K562 treated with DMSO at 1 percent for 24 hours (cell line): ENCODE results near the gene CLIP3. TPM values are rescaled to one million over a fixed set of nuclear protein-coding genes. Genes with fewer than 3 reads are reported as not detected.

Source experiments
- total RNA-seq: library from RNA; unstranded; fragments of 300-600 nt; gene quantifications from 2 replicates; pipeline ENCODE4 v1.2.3, GENCODE V29; 2022; ENCODE audit warnings: low read depth; ENCODE audit not compliant: insufficient read depth

CLIP3 gene, protein sequence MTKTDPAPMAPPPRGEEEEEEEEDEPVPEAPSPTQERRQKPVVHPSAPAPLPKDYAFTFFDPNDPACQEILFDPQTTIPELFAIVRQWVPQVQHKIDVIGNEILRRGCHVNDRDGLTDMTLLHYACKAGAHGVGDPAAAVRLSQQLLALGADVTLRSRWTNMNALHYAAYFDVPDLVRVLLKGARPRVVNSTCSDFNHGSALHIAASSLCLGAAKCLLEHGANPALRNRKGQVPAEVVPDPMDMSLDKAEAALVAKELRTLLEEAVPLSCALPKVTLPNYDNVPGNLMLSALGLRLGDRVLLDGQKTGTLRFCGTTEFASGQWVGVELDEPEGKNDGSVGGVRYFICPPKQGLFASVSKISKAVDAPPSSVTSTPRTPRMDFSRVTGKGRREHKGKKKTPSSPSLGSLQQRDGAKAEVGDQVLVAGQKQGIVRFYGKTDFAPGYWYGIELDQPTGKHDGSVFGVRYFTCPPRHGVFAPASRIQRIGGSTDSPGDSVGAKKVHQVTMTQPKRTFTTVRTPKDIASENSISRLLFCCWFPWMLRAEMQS
- 1.1 and 7.2 TPM in 2 replicates for total RNA-seq

DNA sequence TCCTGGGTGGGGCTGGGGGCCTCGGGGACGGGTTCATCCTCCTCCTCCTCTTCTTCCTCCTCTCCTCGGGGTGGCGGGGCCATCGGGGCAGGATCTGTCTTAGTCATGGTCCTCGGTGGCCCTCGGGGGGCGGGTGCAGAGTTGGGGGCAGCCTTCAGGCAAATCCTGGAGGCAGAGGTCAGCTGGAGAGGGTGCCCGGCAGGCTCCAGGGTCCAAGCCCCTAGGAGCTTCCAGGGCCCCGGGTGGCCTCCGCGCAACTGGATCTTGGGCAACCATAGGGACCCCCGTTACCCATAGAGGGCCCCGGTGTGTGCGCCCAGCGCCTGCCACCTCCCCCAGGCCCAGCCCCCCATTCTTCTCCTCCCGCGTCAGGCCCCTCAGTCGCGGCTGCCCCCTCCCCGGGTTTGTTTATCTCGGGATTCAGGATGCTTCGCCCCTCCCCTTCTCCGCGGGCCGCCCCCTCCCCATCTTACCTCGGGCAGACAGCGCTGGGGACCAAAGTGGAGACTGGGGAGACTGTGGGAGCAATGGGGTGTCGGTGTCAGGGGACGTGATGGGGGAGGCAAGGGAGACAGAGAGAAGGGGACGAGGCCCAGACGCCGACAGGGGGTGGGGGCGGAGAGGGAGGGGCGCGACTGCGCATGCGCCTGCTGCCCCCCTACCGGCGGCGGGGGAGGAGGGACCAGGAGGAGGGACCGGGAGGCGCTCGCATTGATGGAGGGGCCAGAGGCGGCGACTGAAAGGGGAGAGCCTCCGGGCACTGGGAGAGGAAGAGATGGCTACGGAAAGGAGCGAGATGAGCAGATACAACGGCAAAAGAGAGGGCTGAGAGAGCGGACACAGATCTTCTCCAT lies at the start of gene CLIP3:
CLIP3 (minus strand) TSS at position 623 of the 854 bp plus-strand sequence; CDS start at position 107, 516 bp downstream.

DNA sequence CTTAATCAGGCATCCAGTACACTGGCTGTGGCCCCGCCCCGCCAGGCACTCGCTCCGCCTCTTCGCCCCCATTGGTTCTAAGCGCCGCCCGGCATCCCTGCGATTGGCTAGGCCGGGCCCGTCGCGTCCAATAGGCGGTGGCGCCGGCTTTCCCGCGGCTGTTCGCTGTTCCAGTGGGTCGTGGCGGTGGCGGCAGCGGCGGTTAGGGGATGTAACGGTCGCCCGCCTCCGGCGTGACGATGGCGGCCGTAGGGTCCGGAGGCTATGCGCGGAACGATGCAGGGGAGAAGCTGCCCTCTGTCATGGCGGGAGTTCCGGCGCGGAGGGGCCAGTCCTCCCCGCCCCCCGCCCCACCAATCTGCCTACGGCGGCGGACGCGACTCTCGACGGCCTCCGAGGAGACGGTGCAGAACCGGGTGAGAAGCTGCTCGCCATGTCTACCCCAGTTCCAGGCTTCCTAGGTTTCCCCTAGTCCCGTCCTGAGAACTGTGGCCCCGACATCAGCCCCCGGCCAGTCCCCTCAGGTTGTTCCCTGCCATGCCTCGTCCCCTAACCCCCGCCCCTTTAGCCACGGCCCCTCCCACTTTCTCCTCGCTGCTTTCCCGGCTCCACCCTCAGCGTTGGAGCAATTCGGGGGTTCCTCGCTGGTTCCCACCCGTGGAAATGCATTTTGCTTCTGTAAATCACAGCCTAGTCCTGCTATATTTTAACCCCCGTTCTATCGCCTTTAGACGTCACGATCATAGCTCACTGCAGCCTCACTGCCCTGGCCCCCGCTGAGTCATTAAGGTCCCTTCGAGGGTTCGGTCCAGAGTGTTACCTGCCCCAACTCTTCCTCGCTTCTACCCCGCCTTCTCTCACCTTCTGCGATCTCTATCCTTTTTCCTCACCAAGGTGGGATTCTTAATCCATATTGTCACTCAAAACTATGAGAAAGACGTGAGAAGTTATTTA lies 22.3 kb upstream of the CLIP3 start, which contains the start of gene WDR62:
WDR62 (plus strand) TSS at position 165 of the 954 bp plus-strand sequence; CDS start at position 240, 75 bp downstream.

DNA sequence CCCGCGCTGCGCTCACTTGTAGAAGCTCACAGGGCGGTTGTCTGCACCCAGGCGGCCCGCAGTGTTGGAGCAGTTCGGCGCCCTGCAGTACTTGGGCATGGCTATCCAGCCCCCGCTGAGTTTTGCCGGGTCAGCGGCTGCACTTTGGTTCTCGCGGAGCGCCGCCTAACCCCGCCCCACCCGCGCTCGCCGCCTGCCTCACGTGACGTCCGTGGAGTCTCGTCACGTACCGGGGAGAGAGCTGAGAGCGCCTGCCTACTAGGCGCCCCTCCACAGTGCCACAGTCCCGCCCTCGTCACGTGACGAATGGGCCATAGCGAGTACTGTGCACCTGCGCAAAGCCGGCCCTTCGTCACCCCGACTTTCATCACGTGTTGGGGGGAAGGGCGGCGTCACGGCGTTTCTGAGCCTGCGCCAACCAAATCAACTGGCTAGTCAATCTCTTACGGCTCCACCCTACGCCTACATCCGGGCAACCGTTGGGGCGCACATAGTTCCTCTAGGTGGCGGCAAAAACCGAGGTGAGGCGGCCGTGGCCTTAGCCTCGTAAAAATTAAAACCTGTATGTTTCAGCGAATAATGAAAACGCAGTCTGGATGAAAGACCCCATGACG lies 21.6 kb upstream of the CLIP3 start, which contains the start of gene THAP8:
THAP8 (minus strand) TSS at position 167 of the 614 bp plus-strand sequence; CDS start at position 99, 68 bp downstream.

GRCh38 chr19:36014012-36014924 lies 18.4 kb downstream of the CLIP3 start, which contains the start of gene ALKBH6:
Gene ALKBH6, minus strand, starts transcription at chr19:36014213. Its CDS starts 816 bp downstream, at chr19:36013397.

DNA sequence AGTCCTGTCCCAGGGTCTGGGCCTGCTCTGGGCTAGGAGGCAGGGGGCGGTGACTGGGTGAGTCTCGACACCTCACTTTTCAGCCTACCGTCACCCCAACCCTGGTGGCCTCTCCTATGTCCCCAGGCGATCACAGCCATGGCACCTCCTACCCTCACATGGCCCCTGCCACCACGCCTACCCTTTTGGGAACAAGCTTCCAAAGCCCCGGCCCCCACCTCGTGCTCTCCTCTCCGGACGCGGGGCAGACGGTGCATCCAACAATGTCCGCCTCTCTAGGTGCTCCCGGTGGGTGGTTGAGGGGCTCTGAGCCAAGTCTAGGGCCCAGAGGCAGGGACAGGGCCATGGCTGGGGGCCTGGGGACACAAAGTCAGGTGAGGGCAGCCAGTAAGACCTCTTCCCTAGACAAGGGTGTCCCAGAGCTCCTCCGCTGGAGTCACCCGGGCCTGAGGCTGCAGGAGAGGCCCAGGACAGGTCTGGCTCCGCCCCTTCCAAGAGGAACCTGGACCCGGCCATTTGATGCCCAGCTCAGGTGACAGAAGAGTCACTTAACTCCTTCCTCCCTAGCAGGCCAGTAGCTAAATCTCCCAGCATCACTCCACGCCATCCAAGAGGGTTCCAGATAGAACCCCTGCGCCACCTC lies 24.2 kb downstream of the CLIP3 start, which contains the start of gene SYNE4:
SYNE4 (minus strand) TSS at position 478 of the 643 bp plus-strand sequence; CDS start at position 346, 132 bp downstream.

GRCh38 chr19:35995048-35995993 lies 37.4 kb downstream of the CLIP3 start, which contains the start of gene SDHAF1:
Gene SDHAF1, plus strand, starts transcription at chr19:35995188. Its CDS starts 87 bp downstream, at chr19:35995275.

Other genes starting within 250 kb of the CLIP3 start
- not detected in 2 replicates for gene PRODH2, start 220.0 kb downstream of the CLIP3 start, total RNA-seq
- 2.2 and 2.4 TPM in 2 replicates for gene NPHS1, start 180.4 kb downstream of the CLIP3 start, total RNA-seq
- gene KIRREL2, start 176.0 kb downstream of the CLIP3 start, total RNA-seq: 0.24 TPM in 1 of 2 replicates, not detected in the other
- 21.4 and 23.2 TPM in 2 replicates for gene APLP1, start 164.3 kb downstream of the CLIP3 start, total RNA-seq
- 6.9 and 7.5 TPM in 2 replicates for gene NFKBID, start 132.3 kb downstream of the CLIP3 start, total RNA-seq
- gene HCST, start 130.3 kb downstream of the CLIP3 start, total RNA-seq: not detected in 2 replicates
- gene TYROBP, start 124.6 kb downstream of the CLIP3 start, total RNA-seq: 24.5 and 26.3 TPM in 2 replicates
- gene LRFN3, start 96.5 kb downstream of the CLIP3 start, total RNA-seq: 0.32 and 0.80 TPM in 2 replicates
- 65.0 and 68.6 TPM in 2 replicates for gene SDHAF1, start 37.7 kb downstream of the CLIP3 start, total RNA-seq
- 0.51 TPM in 1 of 2 replicates, not detected in the other for gene SYNE4, start 24.1 kb downstream of the CLIP3 start, total RNA-seq
- 49.2 and 50.7 TPM in 2 replicates for gene ALKBH6, start 18.7 kb downstream of the CLIP3 start, total RNA-seq
- 8.1 and 8.7 TPM in 2 replicates for gene THAP8, start 21.4 kb upstream of the CLIP3 start, total RNA-seq
- gene WDR62, start 22.0 kb upstream of the CLIP3 start, total RNA-seq: 40.2 and 43.2 TPM in 2 replicates
- gene OVOL3, start 78.3 kb upstream of the CLIP3 start, total RNA-seq: 0.70 TPM in 1 of 2 replicates, not detected in the other
- gene POLR2I, start 82.0 kb upstream of the CLIP3 start, total RNA-seq: 89.6 and 182 TPM in 2 replicates
- gene TBCB, start 82.6 kb upstream of the CLIP3 start, total RNA-seq: 112 and 130 TPM in 2 replicates
- 307 and 326 TPM in 2 replicates for gene CAPNS1, start 107.2 kb upstream of the CLIP3 start, total RNA-seq
- gene COX7A1, start 119.6 kb upstream of the CLIP3 start, total RNA-seq: not detected in 2 replicates
- gene ZNF565, start 181.8 kb upstream of the CLIP3 start, total RNA-seq: 0.51 and 1.1 TPM in 2 replicates
- 26.4 and 32.6 TPM in 2 replicates for gene ZNF146, start 182.2 kb upstream of the CLIP3 start, total RNA-seq